ENCODE results near the gene CRK.
"Not testable (repeated sequence)": the region's sequence is repeated elsewhere in the genome, so short reads cannot be mapped to it uniquely, and the experiment has no call there.

CRK gene

DNA sequence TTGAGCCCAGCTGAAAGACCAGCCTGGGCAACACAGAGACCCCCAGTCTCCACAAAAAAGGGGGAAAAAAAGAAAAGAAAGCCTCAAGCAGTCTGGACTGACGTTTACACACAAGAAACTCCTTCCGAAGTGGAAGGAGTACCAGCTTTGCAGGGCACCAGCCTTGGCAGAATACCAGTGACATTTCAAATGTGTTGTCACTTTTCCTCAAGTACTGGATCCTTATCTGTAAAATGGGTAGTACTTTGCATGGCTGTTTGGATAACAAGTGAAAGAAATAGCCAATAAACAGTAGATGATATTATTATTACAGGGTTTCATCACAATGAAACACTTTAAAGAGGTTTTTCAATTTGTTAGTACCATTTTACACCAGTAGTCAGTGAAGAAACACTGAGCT is 70.2 kb downstream of the CRK start:
- no peak for DNase-seq (ENCODE audit: low read depth)

DNA sequence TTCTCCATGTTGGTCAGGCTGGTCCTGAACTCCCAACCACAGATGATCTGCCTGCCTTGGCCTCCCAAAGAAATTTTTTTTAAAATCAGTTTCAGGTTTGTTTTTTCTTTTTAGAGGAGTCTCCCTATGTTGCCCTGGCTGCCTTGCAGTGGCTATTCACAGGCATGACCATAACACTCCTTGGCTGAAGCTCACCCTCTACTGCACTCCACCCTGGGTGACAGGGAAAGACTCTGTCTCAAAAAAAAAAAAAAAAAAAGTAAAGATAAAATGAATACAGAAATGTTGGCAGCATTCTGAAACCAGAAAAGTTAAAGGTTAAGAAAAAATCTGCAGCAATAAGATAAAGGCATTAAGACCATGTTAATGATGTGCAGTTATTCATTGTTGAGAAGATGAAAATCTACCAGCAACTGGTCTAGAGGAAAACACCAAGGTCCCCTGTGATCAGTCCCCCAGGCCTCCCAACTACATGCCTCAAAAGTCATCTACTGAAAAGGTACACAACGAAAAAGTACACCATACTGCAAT is 71.1 kb downstream of the CRK start:
- DNase-seq (ENCODE audit: low read depth) = no peak

DNA sequence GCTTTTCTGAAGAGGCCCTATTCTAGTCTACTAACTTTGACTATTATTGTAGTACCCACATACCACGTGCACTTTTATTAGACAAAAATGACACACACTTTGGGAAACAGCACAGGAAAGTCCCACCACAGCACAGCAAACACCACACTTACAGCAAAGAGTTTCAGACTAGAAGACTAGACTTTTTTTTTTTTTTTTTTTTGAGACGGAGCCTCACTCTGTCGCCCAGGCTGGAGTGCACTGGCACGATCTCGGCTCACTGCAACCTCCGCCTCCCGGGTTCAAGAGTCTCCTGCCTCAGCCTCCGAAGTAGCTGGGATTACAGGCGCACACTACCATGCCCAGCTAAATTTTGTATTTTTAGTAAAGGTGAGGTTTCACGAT is 76.1 kb downstream of the CRK start:
- DNase-seq (ENCODE audit: low read depth) = no peak

DNA sequence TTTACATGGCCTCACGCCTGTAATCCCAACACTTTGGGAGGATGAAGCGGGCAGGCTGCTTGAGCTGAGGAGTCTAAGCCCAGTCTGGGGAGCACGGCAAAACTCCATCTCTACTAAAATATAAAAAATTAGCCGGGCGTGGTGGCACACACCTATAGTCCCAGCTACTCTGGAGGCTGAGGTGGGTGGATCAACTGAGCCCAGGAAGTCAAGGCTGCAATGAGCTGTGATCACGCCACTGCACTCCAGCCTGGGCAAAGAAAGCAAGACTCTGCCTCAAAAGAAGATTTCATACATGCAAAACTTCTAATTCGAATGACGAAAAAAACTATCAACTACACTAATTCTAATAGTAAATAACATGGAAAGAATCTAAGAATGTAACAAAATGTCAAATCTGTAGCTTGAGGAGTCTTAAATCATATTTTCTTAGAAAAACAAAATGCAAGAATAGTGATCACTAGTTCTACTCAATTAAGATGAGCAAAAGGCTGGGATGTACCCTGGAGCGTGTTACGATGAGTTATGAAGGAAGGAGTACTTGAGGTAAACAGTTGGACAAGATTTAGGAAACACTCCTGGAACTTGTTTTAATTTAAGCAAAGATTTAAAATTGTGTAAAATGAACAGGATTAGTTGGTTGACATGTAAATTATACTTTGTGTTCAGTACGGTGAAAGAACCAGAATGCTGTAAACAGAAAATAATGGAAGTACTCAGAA is 76.7 kb downstream of the CRK start:
- no peak for DNase-seq (ENCODE audit: low read depth)

DNA sequence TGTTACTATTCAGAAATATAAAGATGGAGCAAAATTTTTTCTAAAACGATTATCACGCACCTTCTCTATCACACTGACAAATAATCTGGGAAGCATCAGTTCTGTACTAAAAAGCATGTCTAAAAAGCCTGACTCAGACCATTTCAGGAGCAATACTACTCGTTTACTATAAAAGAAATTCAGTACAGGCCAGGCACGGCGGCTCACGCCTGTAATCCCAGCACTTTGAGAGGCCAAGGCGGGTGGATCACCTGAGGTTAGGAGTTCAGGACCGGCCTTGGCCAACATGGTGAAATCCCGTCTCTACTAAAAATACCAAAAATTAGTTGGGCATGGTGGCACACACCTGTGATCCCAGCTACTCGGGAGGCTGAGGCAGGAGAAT is 77.6 kb downstream of the CRK start:
- not testable (repeated sequence) for DNase-seq (ENCODE audit: low read depth)

DNA sequence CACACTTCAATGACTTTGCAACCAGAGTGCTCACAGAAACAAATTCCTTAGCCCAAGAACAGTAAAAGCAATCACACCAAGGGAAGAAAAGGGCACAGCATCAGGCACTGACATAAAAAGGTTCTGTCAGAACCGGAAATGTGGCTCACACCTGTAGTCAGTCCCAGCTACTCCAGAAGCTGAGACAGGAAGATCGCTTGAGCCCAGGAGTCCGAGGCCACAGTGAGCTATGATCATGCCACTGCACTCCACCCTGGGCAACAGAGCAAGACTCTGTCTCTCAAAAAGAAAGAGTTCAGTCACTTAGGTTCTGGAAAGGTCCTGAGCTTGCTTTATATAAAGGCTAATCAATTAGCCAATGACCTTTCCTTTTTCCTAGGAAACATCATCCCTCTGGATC is 78.7 kb downstream of the CRK start:
- DNase-seq (ENCODE audit: low read depth) = no peak

DNA sequence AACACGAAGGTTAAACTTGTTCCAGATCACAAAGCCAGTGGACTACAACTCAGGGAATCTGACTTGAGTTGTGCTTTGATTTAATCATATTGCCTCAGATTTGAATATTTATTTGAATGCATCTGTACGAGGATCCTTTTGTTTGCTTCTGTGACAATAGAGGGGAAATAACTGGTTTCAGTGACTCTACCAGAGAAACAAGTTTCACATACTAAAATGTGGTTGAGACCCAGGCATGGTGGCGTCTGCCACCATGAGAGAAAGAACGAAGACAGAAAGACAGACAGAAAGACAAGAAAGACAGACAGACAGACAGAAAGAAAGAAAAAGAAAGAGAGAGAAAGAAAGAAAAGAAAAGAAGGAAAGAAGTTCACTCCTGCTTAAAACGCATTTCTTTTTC is 80.0 kb downstream of the CRK start:
- DNase-seq (ENCODE audit: low read depth) = no peak

DNA sequence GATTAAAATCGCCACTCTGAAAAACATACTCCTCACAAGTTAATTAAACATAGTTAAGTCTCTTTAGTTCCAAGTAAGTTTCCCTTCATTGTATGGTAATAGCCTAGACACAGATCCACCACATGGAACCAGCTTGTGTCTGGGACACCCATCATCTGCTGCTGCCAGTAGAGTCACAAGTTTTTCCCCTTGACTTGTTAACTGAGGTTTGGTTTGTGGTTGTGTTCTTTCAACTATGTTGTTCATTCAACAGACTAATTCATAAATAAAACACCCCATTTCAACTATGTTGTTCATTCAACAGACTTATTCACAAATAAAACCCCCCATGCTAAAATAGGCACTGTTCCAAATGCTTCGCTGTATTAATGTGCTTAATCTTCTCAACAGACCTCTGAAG is 80.4 kb downstream of the CRK start:
- DNase-seq (ENCODE audit: low read depth) = no peak

DNA sequence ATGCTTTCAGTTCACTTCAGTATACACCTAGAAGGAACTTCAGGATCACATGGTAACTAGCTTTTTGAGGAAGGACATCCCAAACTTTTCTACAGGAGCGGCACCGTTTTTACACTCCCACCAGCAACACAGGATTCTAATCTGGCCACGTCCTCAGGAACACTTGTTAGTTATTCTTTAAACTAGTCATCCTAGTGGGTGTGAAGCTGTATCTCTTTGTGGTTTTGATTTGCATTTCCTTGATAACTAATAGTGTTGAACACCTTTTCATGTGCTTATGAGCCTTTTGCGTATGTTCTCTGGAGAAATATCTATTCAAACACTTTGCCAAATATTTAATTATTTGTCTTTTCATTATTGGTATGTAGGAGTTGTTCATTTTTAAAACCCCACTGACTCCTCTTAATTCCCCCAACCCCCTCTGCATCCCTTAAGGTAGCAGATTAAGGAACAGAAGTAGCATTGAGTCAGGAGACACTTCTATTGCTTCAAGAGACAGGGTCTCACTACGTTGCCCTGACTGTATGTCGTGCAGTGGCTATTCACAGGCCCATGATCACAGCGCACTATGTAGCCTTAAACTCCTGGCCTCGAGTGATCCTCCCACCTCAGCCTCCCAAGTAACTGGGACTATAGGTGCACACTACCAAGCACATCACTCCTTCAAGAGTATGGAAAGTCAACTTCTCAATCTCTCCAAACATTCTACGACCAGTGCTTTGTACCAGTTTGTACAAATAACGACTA is 81.4 kb downstream of the CRK start:
- DNase-seq (ENCODE audit: low read depth) = no peak

DNA sequence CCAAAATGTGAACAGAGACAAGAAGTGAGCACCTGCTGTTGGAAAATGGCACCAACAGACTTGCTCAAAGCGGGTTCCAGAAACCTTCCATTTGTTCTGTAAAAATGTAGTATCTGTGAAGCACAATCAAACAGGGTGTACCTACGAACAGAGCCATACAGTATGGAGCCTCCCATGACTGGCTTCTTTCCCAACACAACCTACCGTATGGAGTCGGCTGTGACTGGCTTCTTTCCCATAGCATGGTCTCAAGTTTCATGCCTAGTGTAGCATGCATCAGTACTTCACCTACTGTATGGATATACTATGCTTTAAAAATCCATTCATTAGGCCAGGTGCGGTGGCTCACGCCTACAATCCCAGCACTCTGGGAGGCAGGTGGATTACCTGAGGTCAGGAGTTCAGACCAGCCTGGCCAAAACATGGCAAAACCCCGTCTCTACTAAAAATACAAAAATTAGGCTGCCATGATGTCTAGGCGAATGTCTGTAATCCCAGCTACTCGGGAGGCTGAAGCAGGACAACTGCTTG is 82.3 kb downstream of the CRK start:
- no peak for DNase-seq (ENCODE audit: low read depth)

DNA sequence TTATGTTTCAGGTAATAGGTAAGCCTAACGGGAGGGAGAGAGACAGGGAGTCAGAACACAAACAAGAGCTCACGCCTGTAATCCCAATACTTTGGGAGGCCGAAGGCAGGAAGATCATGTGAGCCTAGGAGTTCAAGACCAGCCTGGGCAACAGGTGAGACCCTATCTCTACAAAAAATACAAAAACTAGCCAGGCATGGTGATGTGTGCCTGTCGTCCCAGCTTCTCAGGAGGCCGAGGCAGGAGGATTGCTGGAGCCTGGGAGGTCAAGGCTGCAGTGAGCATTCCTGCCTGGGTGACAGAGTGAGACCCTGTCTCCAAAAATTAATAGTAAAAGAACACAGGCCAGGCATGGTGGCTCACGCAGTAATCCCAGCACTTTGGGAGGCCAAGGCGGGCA is 83.4 kb downstream of the CRK start:
- DNase-seq (ENCODE audit: low read depth) = no peak

DNA sequence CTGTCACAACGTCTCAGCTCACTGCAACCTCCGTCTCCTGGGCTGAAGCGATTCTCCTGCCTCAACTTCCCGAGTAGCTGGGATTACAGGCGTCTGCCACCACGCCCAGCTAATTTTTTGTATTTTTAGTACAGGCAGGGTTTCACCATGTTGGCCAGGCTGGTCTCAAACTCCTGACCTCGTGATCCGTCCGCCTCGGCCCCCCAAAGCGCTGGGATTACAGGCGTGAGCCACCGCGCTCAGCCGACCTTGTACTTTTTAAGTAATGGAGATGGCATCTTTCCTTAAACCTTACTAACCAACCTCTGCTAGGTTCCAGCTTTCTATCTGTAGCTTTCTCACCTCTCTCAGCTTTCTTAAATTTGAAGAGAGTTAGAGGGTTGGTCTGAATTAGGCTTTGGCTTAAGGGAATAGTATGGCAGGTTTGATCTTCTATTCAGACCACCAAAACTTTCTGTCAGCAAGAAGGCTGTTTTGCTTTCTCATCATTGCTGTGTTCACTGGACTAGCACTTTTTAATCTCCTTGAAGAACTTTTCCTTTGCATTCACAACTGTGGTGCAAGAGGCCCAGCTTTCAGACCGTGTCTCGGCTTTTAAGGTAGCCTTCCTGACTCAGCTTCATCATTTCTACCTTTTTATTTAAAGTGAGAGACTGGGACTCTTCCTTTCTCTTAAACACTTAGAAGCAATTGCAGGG is 84.0 kb downstream of the CRK start:
- no peak for DNase-seq (ENCODE audit: low read depth)

Measured in activated T-helper 1 cell treated with Interleukin-2 at 50 U/mL for 16 hours (primary cell).